Measurements from ENCODE around the gene YKT6.

DNA sequence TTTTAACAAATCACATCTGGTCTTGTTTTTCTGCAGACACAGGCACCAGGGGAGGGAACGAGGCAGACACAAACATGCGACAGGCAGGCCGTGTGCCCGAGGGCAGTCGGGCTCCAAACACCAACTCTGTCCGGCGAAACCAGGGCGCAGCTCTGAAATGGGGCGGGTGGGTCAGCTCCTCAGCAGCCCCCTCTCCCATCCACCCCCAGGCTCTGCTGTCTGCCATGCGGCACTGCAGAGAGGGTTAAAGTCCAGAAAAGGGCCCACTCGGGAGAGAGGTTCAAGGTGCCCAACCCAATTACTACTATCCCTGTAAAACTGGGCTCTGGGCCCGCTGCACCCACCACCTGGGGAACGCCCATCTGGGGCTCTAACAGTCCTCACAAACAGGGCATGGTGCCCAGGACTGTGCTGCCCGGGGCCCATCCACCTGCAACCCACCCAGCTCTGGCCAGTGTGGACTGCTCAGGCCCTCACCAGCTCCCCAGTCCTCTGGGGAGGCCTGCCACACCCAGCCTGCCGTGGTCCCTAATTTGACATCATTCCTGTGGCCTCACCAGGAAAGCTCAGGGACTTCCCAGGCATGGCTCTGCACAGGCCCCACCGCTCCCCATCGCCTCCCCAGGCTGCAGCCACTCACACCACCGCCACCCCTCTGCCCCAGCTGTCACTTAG lies 18.7 kb downstream of the YKT6 start:
- TF ChIP-seq, protein P1, sequence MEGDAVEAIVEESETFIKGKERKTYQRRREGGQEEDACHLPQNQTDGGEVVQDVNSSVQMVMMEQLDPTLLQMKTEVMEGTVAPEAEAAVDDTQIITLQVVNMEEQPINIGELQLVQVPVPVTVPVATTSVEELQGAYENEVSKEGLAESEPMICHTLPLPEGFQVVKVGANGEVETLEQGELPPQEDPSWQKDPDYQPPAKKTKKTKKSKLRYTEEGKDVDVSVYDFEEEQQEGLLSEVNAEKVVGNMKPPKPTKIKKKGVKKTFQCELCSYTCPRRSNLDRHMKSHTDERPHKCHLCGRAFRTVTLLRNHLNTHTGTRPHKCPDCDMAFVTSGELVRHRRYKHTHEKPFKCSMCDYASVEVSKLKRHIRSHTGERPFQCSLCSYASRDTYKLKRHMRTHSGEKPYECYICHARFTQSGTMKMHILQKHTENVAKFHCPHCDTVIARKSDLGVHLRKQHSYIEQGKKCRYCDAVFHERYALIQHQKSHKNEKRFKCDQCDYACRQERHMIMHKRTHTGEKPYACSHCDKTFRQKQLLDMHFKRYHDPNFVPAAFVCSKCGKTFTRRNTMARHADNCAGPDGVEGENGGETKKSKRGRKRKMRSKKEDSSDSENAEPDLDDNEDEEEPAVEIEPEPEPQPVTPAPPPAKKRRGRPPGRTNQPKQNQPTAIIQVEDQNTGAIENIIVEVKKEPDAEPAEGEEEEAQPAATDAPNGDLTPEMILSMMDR (conservative IDR thresholded peaks at IDR 0.05) = no peak
- TF ChIP-seq EZH2 (IDR thresholded peaks at IDR 0.05; ENCODE audit: low read depth) = no peak

All from PC-9 (cell line).